BE2C (cell line): ENCODE measurements around the gene MYOC.

Experiments used
- DNase-seq: peaks from one replicate; pipeline ENCODE4 v3.0.0-alpha.2; 2020
- H3K27me3 ChIP-seq: fragments of 250-450 bp; sonication (Bioruptor Pico); 2 replicates; pipeline ENCODE4 v1.5.1; 2020; ENCODE audit warnings: mild to moderate bottlenecking
- H3K36me3 ChIP-seq: fragments of 250-450 bp; sonication (Bioruptor Pico); 2 replicates; pipeline ENCODE4 v1.5.1; 2020; ENCODE audit warnings: mild to moderate bottlenecking
- H3K4me1 ChIP-seq: fragments of 250-450 bp; sonication (Bioruptor Pico); 2 replicates; pipeline ENCODE4 v1.5.1; 2020
- H3K4me3 ChIP-seq: 2 replicates; pipeline ENCODE4 v1.5.1; 2011; ENCODE audit warnings: low read depth, low read length
- H3K9me3 ChIP-seq: fragments of 250-450 bp; sonication (Bioruptor Pico); 2 replicates; pipeline ENCODE4 v1.5.1; 2020
- CTCF ChIP-seq: IDR thresholded peaks from 2 replicates; pipeline ENCODE4 v1.5.1; 2012; ENCODE audit warnings: mild to moderate bottlenecking, low read depth, low read length

The MYOC gene

DNA sequence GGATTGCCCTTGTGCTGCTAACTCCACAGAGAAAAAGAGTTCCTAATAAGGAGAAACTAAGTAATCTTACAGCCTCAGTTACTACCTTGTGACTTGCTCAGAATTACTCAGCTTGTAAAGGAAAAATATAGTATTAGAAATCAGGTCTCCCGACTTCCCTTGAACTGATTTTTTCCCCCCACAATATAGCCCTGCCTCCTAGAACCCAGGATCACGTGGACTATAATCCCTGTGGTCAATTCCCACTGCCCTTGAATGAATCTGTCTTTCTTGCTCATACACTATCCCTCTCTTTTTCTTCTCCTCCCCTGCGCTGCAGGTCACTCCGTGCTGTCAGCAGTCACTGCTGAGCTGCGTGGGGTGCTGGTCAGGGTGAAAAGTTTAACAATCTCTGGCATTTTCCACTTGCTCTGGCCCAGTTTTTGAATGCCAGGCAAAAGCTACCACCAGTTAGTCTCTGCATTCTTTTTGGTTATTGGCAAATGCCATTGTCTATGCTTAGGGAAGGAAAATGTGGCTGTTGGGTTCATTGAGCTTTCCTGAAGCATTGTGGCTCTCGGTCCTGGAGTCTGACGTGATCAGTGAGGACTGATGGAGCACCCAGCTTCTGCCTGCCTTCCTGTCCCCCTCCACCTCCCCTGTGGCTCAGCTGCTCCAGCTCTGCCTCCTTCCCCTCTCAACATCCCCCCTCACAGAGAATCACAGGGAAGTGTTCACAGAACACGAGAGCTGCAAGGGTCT, 1.9 kb upstream of the MYOC start:
- no peaks in the 10 kb centered on the region for H3K4me1 ChIP-seq
- H3K27me3 ChIP-seq, result peaks cover 9% of the 10 kb centered on the region
- no peak overlapping the region for H3K4me3 ChIP-seq
- no peaks in the 10 kb centered on the region for H3K36me3 ChIP-seq
- no peaks in the 10 kb centered on the region for H3K9me3 ChIP-seq
- no peak for DNase-seq
- no peak for TF ChIP-seq CTCF

DNA sequence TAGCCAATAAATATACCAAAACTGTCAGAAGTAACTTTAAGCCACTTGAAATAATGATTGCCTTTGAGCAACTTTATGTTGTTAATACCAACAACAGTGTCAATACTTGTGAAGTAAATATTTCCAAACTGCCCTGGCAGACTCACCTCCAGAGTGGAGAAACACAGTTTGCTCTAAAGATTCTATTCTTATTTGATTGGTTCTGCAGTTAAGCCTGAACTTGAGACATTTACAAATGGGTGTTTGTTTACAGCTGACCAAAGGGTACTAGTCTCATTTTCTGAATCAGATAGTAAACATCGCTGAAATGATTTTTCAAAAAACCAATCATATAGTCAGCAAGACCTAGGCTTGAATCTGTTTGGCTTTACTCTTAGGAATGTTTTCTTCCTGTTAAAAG, 1.3 kb upstream of the MYOC start:
- DNase-seq, result no peak
- Histone ChIP-seq H3K9me3 (no peaks in the 10 kb centered on the region), H3K4me1 (no peaks in the 10 kb centered on the region), H3K36me3 (no peaks in the 10 kb centered on the region), H3K27me3 (peaks cover 9% of the 10 kb centered on the region), H3K4me3 (no peak overlapping the region)
- TF ChIP-seq CTCF, result no peak

GRCh38 chr1:171646249-171646560, 6.3 kb downstream of the MYOC start:
- H3K36me3 ChIP-seq, result no peaks in the 10 kb centered on the region
- no peaks in the 10 kb centered on the region; the same call in 1 of the 2 replicates for H3K27me3 ChIP-seq
- DNase-seq, result no peak
- TF ChIP-seq CTCF, result no peak
- no peak overlapping the region for H3K4me3 ChIP-seq
- no peaks in the 10 kb centered on the region for H3K4me1 ChIP-seq
- H3K9me3 ChIP-seq, result no peaks in the 10 kb centered on the region

GRCh38 chr1:171645553-171646248, 6.8 kb downstream of the MYOC start:
- Histone ChIP-seq H3K27me3 (no peaks in the 10 kb centered on the region; the same call in 1 of the 2 replicates), H3K9me3 (no peaks in the 10 kb centered on the region), H3K4me1 (no peaks in the 10 kb centered on the region), H3K4me3 (no peak overlapping the region), H3K36me3 (no peaks in the 10 kb centered on the region)
- peak; percentile 16 for DNase-seq
- TF ChIP-seq CTCF, result no peak

DNA sequence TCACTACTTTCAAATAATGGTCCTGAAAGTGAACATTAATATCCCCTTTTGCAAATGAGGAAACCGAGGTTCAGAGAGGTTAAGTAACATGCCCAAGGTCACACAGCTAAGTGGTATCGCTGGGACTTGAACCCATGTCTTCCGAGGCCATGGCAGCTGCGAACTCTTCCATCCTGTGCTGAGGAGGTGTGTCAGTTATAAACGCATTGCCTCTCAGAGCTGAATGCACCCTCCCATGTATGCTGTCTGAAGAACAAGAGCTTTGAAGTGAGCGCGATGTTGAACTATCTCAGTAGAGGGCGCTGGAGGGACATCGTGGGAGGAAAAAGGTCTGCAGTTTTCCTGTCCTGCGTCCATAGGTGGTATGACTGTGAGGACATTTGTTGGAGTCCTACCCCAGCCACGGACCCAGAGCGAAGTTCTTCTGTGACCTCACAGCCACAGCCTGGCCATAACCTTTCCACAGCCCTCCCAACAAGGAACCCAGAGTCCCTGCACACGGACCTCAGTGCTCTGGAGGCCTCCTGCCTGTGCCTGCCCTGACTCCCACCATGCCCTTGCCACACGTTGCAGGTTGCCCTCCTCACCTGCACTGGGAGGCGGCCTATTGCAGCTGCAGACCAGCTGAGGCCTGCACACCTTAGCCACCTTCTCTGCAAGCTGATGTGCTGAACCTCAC, 7.5 kb downstream of the MYOC start:
- H3K36me3 ChIP-seq, result no peaks in the 10 kb centered on the region

More for the DNA sequence above, 7.5 kb downstream of the MYOC start:
- Histone ChIP-seq H3K4me3 (no peak overlapping the region), H3K4me1 (no peaks in the 10 kb centered on the region), H3K9me3 (no peaks in the 10 kb centered on the region), H3K27me3 (no peaks in the 10 kb centered on the region)
- DNase-seq, result peak; percentile 77
- peak; percentile 93 for TF ChIP-seq CTCF
